AG09319 (cell line): Measurements from ENCODE around the gene EFNA1.

Experiments
- DNase-seq: peaks from one replicate; pipeline ENCODE4 v3.0.0-alpha.2; 2010; ENCODE audit warnings: low read depth; ENCODE audit errors: extremely low read depth
- CTCF ChIP-seq: IDR thresholded peaks from 2 replicates; pipeline ENCODE4 v1.5.1; 2011; ENCODE audit warnings: low read depth, mild to moderate bottlenecking, inconsistent platforms, low read length, moderate library complexity

EFNA1 gene

GRCh38 chr1:155127105-155127966, at the start of gene EFNA1:
TSS of gene EFNA1 (plus strand) at chr1:155127876. CDS start at chr1:155127978, 102 bp downstream.
- DNase-seq = no peak
- TF ChIP-seq CTCF = no peak

GRCh38 chr1:155078469-155079209, 49.0 kb upstream of the EFNA1 start, which contains the start of gene EFNA3:
TSS of gene EFNA3 (plus strand) at chr1:155078837. CDS start at chr1:155078942, 105 bp downstream.
- TF ChIP-seq CTCF = no peak
- DNase-seq = no peak

- no peak for TF ChIP-seq CTCF
- no peak for DNase-seq
These were observed 48.5 kb upstream of the EFNA1 start for GRCh38 chr1:155079210-155079486.

GRCh38 chr1:155079487-155080311, 48.0 kb upstream of the EFNA1 start:
- no peak for DNase-seq
- no peak for TF ChIP-seq CTCF

GRCh38 chr1:155080312-155081228, 47.1 kb upstream of the EFNA1 start:
- DNase-seq = no peak
- no peak for TF ChIP-seq CTCF

GRCh38 chr1:155081472-155082300, 46.0 kb upstream of the EFNA1 start:
- no peak for TF ChIP-seq CTCF
- no peak for DNase-seq
